8988T (cell line): ENCODE data around the gene DHRS3.
A peak's percentile ranks its signal among the peaks of the same experiment; 100 is the strongest.

Source experiments
- DNase-seq: peaks from one replicate; pipeline ENCODE4 v3.0.0; 2011

DHRS3 gene

GRCh38 chr1:12615159-12615864 lies 2.7 kb downstream of the DHRS3 start:
- DNase-seq = no peak

GRCh38 chr1:12614402-12615158 lies 3.4 kb downstream of the DHRS3 start:
- DNase-seq = no peak

GRCh38 chr1:12613180-12613579 lies 4.8 kb downstream of the DHRS3 start:
- no peak for DNase-seq

GRCh38 chr1:12610941-12611340 lies 7.1 kb downstream of the DHRS3 start:
- DNase-seq = no peak

- DNase-seq = no peak
Observed at GRCh38 chr1:12610305-12610935, 7.6 kb downstream of the DHRS3 start.

- no peak for DNase-seq
Observed at GRCh38 chr1:12609469-12610003, 8.5 kb downstream of the DHRS3 start.

- no peak for DNase-seq
Observed at GRCh38 chr1:12608311-12608957, 9.6 kb downstream of the DHRS3 start.

- no peak for DNase-seq
Observed at GRCh38 chr1:12607263-12607662, 10.7 kb downstream of the DHRS3 start.

- no peak for DNase-seq
Observed at GRCh38 chr1:12604986-12605385, 13.0 kb downstream of the DHRS3 start.

- no peak for DNase-seq
Observed at GRCh38 chr1:12604114-12604874, 13.7 kb downstream of the DHRS3 start.

- no peak for DNase-seq
Observed at GRCh38 chr1:12603224-12603623, 14.8 kb downstream of the DHRS3 start.

- DNase-seq = no peak
Observed at GRCh38 chr1:12602659-12603024, 15.4 kb downstream of the DHRS3 start.

GRCh38 chr1:12601700-12602658 lies 16.0 kb downstream of the DHRS3 start:
- DNase-seq = no peak

- no peak for DNase-seq
Observed at GRCh38 chr1:12600880-12601633, 17.0 kb downstream of the DHRS3 start.

GRCh38 chr1:12600335-12600734 lies 17.7 kb downstream of the DHRS3 start:
- DNase-seq = no peak

GRCh38 chr1:12599657-12600056 lies 18.4 kb downstream of the DHRS3 start:
- DNase-seq = no peak

- DNase-seq = no peak
Observed at GRCh38 chr1:12598974-12599373, 19.0 kb downstream of the DHRS3 start.

- DNase-seq = no peak
Observed at GRCh38 chr1:12597792-12598191, 20.2 kb downstream of the DHRS3 start.

- DNase-seq = peak; percentile 85
Observed at GRCh38 chr1:12596007-12596821, 21.8 kb downstream of the DHRS3 start.

GRCh38 chr1:12595757-12596006 lies 22.3 kb downstream of the DHRS3 start:
- DNase-seq = no peak
